Lower lobe of right lung (tissue), 2 donors: ENCODE data around the gene NHLH1. TPM values are rescaled to one million over a fixed set of nuclear protein-coding genes. Genes with fewer than 3 reads are reported as not detected.
A peak's percentile ranks its signal among the peaks of the same experiment; 100 is the strongest.

ENCODE experiments used
- ATAC-seq, 2 donors: fragments of 200-7000 bp; cut with Tn5 transposase; one replicate each; pipeline ENCODE4 v1.9.1; 2020 to 2022; ENCODE audit warnings: mild to moderate bottlenecking in 2 of 2, moderate library complexity in 2 of 2
- DNase-seq: peaks from one replicate; pipeline ENCODE4 v3.0.0-alpha.2; 2020
- H3K27ac ChIP-seq: fragments of 200-600 bp; one replicate; pipeline ENCODE4 v1.8.0; 2022
- H3K27me3 ChIP-seq: fragments of 200-600 bp; one replicate; pipeline ENCODE4 v1.8.0; 2022; ENCODE audit warnings: low read depth
- H3K36me3 ChIP-seq: fragments of 200-600 bp; one replicate; pipeline ENCODE4 v1.8.0; 2022; ENCODE audit warnings: mild to moderate bottlenecking
- H3K4me1 ChIP-seq: fragments of 200-600 bp; one replicate; pipeline ENCODE4 v1.8.0; 2022
- H3K4me3 ChIP-seq: fragments of 200-600 bp; one replicate; pipeline ENCODE4 v1.8.0; 2022; ENCODE audit warnings: mild to moderate bottlenecking
- H3K9me3 ChIP-seq: fragments of 200-600 bp; one replicate; pipeline ENCODE4 v1.8.0; 2022
- intact Hi-C: fragments of 100-400 bp; cut with DNase I; formaldehyde crosslinking; loops from one replicate; pipeline ENCODE4 v1.11.0; 2022
- total RNA-seq: library from RNA; stranded (reverse); fragmentation: NEBNext Ultra II Directional; extraction: Animal tissue kit (Norgen Biotek cat#: 25700); gene quantifications from one replicate; pipeline ENCODE4 v1.2.1, GENCODE V29; 2021
- TF ChIP-seq, protein P1 (sequence below): fragments of 200-600 bp; IDR thresholded peaks from one replicate; pipeline ENCODE4 v1.8.0; 2022; ENCODE audit warnings: antibody characterized with exemption, mild to moderate bottlenecking
- donor health status: DM: no; HTN: yes; CAD: no; lungs with severe emphysema.

The NHLH1 gene
- total RNA-seq, 1 donor from 2014 or later, result 0.15 TPM

DNA sequence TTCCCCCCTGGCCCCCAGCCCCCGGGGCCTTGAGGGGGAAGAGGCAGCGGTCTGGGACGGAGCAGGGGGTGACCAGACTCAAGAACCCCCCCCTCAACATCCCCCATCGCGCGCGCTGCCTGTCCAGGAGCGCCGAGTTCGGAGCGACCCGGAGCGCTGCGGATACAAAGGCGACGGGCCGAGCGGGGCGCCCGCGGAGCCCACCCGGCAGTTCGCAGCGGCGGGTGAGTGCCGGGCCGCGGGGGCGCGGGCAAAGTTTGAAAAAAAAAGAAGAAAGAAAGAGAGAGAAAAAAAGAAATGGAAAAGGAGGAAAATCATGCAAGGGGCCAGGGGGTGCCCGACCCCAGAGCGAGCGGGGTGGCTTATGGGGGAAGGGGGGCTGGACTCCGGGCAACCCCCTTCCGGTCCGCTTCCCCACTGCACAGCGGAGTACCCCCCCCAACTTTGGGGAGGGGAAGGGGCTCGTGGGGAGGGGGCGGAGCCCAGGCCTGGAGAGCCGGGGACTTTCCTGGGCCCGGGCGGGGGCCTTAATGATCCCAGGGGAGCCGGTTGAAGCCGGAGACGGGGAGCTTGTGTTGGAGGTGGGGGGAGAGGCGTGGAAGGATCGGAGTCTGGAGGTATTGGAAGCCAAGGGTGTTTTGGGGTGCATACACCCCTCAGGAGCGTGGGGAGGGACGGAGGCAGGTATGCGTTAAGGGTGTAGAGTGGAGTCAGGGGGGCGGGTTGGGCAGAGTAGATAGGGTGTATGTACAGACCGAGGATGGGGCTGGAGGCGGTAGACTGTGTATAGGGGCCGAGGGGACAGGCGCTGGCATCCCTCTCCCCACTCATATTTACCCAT is 34.0 kb downstream of the NHLH1 start:
- peak overlapping the region; percentile 41 for H3K27ac ChIP-seq
- TF ChIP-seq, protein P1, sequence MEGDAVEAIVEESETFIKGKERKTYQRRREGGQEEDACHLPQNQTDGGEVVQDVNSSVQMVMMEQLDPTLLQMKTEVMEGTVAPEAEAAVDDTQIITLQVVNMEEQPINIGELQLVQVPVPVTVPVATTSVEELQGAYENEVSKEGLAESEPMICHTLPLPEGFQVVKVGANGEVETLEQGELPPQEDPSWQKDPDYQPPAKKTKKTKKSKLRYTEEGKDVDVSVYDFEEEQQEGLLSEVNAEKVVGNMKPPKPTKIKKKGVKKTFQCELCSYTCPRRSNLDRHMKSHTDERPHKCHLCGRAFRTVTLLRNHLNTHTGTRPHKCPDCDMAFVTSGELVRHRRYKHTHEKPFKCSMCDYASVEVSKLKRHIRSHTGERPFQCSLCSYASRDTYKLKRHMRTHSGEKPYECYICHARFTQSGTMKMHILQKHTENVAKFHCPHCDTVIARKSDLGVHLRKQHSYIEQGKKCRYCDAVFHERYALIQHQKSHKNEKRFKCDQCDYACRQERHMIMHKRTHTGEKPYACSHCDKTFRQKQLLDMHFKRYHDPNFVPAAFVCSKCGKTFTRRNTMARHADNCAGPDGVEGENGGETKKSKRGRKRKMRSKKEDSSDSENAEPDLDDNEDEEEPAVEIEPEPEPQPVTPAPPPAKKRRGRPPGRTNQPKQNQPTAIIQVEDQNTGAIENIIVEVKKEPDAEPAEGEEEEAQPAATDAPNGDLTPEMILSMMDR, result no peak
- intact Hi-C loops, result no loop called here
- no peak for DNase-seq
- H3K4me1 ChIP-seq, result peaks cover 4% of the 10 kb centered on the region
- no peaks in the 10 kb centered on the region for H3K9me3 ChIP-seq
- H3K36me3 ChIP-seq, result no peaks in the 10 kb centered on the region
- peak overlapping the region; percentile 68 for H3K4me3 ChIP-seq
- H3K27me3 ChIP-seq, result peaks cover 21% of the 10 kb centered on the region
- peak; percentile 35 to 43 for ATAC-seq

DNA sequence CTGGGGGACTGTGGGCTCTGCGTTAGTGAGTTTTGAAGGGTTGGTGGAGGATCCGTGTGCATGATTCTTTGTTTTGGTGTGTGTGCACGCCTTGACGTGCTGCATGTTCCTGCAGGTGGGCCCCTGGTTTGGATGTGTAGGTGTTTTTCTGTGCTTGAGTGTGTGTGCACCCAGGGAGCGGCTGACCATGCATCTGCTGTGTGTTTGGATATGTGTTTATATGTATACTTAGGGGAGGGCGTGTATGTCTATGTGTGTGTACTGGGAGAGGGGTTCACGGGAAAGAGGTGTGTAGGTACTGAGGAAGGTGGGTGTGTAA is 34.6 kb downstream of the NHLH1 start:
- DNase-seq, result no peak
- H3K27ac ChIP-seq, result no peak overlapping the region
- intact Hi-C loops, result no loop called here
- H3K4me3 ChIP-seq, result peak overlapping the region; percentile 68
- peaks cover 4% of the 10 kb centered on the region for H3K4me1 ChIP-seq
- no peaks in the 10 kb centered on the region for H3K36me3 ChIP-seq
- no peak for ATAC-seq
- TF ChIP-seq, protein P1, result no peak
- H3K9me3 ChIP-seq, result no peaks in the 10 kb centered on the region
- H3K27me3 ChIP-seq, result peaks cover 21% of the 10 kb centered on the region

DNA sequence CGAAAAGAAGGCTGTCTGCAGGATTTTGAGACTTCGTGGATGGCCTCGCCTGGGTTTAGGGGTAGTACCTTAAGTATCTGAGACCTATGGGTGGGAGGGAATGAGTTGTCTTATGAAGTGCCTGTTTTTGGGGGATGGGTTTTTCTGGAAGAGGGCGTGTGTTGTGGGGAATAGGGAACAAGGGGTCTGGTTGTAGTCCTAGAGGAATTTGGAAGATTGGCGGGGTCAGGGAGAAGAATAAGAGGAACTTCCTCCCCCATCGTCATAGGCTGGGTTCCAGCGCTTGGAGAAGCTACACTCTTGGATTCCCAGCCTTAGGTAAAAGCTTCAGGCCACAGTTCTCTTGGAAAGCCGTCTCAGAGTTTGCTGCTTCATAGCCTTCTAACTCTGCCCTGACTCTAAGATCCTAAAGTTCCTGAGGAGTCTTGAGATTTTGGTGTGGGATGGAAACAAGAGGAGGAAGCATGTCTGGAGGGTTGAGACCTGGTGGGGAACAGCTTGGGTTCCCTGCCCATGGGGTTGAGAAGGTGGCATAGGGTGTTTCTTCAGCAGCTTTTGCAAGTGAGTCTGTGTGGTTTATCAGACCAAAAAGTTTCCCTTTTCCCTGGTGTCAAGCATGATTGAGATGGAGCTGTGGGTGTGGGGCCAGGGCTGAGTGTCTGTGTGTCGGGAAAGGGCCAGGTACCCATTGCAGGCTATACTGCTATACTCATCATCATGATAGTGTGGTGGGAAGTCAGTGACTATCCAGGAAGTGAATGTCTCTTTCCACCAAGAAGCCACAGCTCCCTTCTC is 35.3 kb downstream of the NHLH1 start:
- H3K9me3 ChIP-seq, result no peaks in the 10 kb centered on the region
- intact Hi-C loops, result no loop called here
- no peak for DNase-seq

DNA sequence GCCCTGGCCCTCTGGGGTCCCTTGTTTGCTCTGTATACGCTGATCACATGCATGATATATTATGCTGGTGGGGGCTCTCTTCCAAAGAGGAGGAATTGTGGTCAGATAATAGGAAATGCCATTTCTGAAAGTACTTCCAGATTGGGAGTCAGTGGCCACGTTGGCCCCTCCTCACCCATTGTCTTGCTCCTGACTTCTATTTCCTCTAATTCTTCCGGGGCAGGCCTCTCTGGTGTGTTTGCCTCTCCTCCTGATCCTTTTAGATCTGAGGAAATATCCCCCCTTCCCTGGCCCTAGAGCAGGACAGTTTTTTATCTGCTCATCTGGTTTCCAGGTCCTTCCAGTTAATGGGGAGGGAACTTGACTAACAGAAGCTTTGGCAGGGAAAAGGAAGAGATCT is 36.4 kb downstream of the NHLH1 start:
- ATAC-seq (no peak), DNase-seq (no peak)
- TF ChIP-seq, protein P1, result no peak
- Histone ChIP-seq H3K9me3 (no peaks in the 10 kb centered on the region), H3K27ac (peak overlapping the region; percentile 31), H3K27me3 (peaks cover 21% of the 10 kb centered on the region), H3K36me3 (no peaks in the 10 kb centered on the region), H3K4me3 (no peak overlapping the region), H3K4me1 (peaks cover 4% of the 10 kb centered on the region)
- intact Hi-C loops, result no loop called here

More for the DNA sequence above, 35.3 kb downstream of the NHLH1 start:
- Histone ChIP-seq H3K27me3 (peaks cover 21% of the 10 kb centered on the region), H3K4me3 (peak overlapping the region; percentile 68), H3K4me1 (peaks cover 4% of the 10 kb centered on the region), H3K36me3 (no peaks in the 10 kb centered on the region), H3K27ac (peak overlapping the region; percentile 31)
- TF ChIP-seq, protein P1, result no peak
- no peak for ATAC-seq

DNA sequence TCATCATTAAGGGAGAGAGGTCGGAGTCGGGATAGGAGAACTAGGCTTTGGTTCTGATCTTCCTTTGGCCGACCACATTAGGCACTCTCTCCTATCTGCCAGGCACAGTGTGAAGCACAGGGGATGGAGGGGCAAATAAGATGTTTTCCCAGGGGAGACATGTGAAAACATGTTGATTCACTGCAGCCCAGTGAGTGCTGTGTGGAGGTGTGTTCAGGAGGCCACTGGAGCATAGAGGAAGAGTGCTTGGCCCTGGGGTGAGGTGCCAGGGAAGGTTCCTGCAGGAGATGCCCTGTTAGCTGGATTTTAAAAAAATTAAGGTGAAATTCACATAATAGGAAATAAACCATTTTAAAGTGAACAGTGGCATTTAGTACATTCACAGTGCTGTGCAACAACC is 37.2 kb downstream of the NHLH1 start:
- no peaks in the 10 kb centered on the region for H3K9me3 ChIP-seq
- no peak overlapping the region for H3K27ac ChIP-seq
- H3K4me1 ChIP-seq, result peaks cover 4% of the 10 kb centered on the region
- DNase-seq, result no peak
- H3K4me3 ChIP-seq, result no peak overlapping the region
- intact Hi-C loops, result no loop called here
- H3K36me3 ChIP-seq, result no peaks in the 10 kb centered on the region
- ATAC-seq, result no peak
- TF ChIP-seq, protein P1, result no peak
- H3K27me3 ChIP-seq, result peaks cover 21% of the 10 kb centered on the region
